Calu3 (cell line): Measurements from ENCODE around the gene ASB2. TPM values are rescaled to one million over a fixed set of nuclear protein-coding genes. Genes with fewer than 3 reads are reported as not detected.

Experiments used
- BruUV-seq: library from RNA; stranded (reverse); fragments of 400-500 nt; replicated peaks from 2 replicates; lab custom pipeline; 2021; lab: Mats Ljungman, UMichigan
- CTCF ChIA-PET: fragments of 300-600 bp; sonication (Branson Sonifier 250); formaldehyde crosslinking; loops from one replicate; lab custom pipeline; 2022; ENCODE audit warnings: antibody characterized with exemption; lab: Charles Lee
- DNase-seq: peaks from one replicate; pipeline ENCODE4 v3.0.0; 2022
- H3K27ac Mint-ChIP-seq: one replicate; pipeline ENCODE4 v1.8.0; 2022; ENCODE audit warnings: mixed read lengths; ENCODE audit not compliant: unreplicated experiment
- H3K27me3 Mint-ChIP-seq: one replicate; pipeline ENCODE4 v1.8.0; 2022; ENCODE audit warnings: mixed read lengths; ENCODE audit not compliant: unreplicated experiment
- H3K36me3 Mint-ChIP-seq: one replicate; pipeline ENCODE4 v1.8.0; 2022; ENCODE audit warnings: mild to moderate bottlenecking, moderate library complexity, mixed read lengths; ENCODE audit not compliant: insufficient read depth, unreplicated experiment
- H3K4me1 Mint-ChIP-seq: one replicate; pipeline ENCODE4 v1.8.0; 2022; ENCODE audit warnings: mild to moderate bottlenecking, low read depth, mixed read lengths; ENCODE audit not compliant: unreplicated experiment
- H3K4me3 Mint-ChIP-seq: one replicate; pipeline ENCODE4 v1.8.0; 2022; ENCODE audit warnings: mild to moderate bottlenecking, low read depth, moderate library complexity, mixed read lengths; ENCODE audit not compliant: unreplicated experiment
- H3K9me3 Mint-ChIP-seq: one replicate; pipeline ENCODE4 v1.8.0; 2022; ENCODE audit warnings: low read depth, mixed read lengths; ENCODE audit not compliant: unreplicated experiment
- intact Hi-C: fragments of 100-400 bp; cut with micrococcal nuclease; formaldehyde crosslinking; loops from one replicate; pipeline ENCODE4 v1.10.0; 2022; ENCODE audit not compliant: unreplicated experiment
- microRNA-seq: library from miRNA; unstranded; fragments of <30 nt; microRNA quantifications from one replicate; pipeline ENCODE4 v1.2.0, GENCODE V29; 2022
- total RNA-seq: library from RNA; stranded (reverse); gene quantifications from 2 replicates; pipeline ENCODE4 v1.2.3, GENCODE V29; 2022
- TF ChIP-seq, protein P1 (sequence below): fragments of 200-600 bp; IDR thresholded peaks from one replicate; pipeline ENCODE4 v1.8.0; 2022; ENCODE audit warnings: antibody characterized with exemption; ENCODE audit not compliant: unreplicated experiment

ASB2 gene
- total RNA-seq, 1 experiment from 2014 or later: 0.19 TPM

DNA sequence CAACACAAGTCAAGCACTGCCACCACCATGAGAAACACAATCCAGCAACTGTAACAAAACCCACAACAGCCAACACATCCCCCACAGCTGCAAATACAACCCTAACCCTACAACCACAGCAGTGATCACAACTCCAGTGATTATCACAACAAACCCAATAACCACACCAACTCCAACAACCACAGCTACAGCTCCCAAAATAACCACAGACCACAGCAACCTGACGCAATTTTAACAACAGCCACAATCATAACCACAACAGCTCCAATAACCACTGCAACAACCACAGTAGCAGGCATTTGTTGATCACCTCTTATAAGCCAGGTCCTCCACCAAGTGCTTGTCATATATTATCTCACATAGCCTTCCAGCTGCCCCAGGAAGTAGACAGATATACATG, 91.4 kb downstream of the ASB2 start:
- H3K27ac Mint-ChIP-seq: no peak overlapping the region
- peaks cover 77% of the 10 kb centered on the region for H3K27me3 Mint-ChIP-seq
- CTCF ChIA-PET: no interaction called here
- TF ChIP-seq, protein P1, sequence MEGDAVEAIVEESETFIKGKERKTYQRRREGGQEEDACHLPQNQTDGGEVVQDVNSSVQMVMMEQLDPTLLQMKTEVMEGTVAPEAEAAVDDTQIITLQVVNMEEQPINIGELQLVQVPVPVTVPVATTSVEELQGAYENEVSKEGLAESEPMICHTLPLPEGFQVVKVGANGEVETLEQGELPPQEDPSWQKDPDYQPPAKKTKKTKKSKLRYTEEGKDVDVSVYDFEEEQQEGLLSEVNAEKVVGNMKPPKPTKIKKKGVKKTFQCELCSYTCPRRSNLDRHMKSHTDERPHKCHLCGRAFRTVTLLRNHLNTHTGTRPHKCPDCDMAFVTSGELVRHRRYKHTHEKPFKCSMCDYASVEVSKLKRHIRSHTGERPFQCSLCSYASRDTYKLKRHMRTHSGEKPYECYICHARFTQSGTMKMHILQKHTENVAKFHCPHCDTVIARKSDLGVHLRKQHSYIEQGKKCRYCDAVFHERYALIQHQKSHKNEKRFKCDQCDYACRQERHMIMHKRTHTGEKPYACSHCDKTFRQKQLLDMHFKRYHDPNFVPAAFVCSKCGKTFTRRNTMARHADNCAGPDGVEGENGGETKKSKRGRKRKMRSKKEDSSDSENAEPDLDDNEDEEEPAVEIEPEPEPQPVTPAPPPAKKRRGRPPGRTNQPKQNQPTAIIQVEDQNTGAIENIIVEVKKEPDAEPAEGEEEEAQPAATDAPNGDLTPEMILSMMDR: no peak
- no peaks in the 10 kb centered on the region for H3K36me3 Mint-ChIP-seq
- intact Hi-C loops: no loop called here
- H3K4me1 Mint-ChIP-seq: no peaks in the 10 kb centered on the region
- no peak overlapping the region for H3K4me3 Mint-ChIP-seq
- peaks cover 4% of the 10 kb centered on the region for H3K9me3 Mint-ChIP-seq
- no TSS peak for BruUV-seq
- DNase-seq: no peak

Small RNAs within 50 kb of the gene (microRNA-seq; reads per million reads assigned to microRNA genes)
- gene MIR4506: not detected

Other genes with a start within 250 kb of the ASB2 start
- not detected in 2 replicates for gene PRIMA1, start 188.1 kb downstream of the ASB2 start, total RNA-seq
- gene FAM181A, start 49.2 kb downstream of the ASB2 start, total RNA-seq: not detected in 2 replicates
- not detected in 2 replicates for gene CCDC197, start 20.7 kb upstream of the ASB2 start, total RNA-seq
- gene OTUB2, start 49.8 kb upstream of the ASB2 start, total RNA-seq: 15.3 and 22.2 TPM in 2 replicates
- 190 and 229 TPM in 2 replicates for gene DDX24, start 104.6 kb upstream of the ASB2 start, total RNA-seq
- 17.2 and 17.7 TPM in 2 replicates for gene IFI27L1, start 104.7 kb upstream of the ASB2 start, total RNA-seq
- gene IFI27, start 134.2 kb upstream of the ASB2 start, total RNA-seq: 766 and 1,874 TPM in 2 replicates
- 40.4 and 57.1 TPM in 2 replicates for gene IFI27L2, start 153.0 kb upstream of the ASB2 start, total RNA-seq
- gene PPP4R4, start 197.8 kb upstream of the ASB2 start, total RNA-seq: 0.10 and 0.78 TPM in 2 replicates